ENCODE measurements around the gene LRRC10B.

GRCh38 chr11:61507962-61508861, at the start of gene LRRC10B:
- TF ChIP-seq POLR2AphosphoS5 (IDR thresholded peaks at IDR 0.05), result no peak
- no peak for TF ChIP-seq CTCF (IDR thresholded peaks at IDR 0.05)

Measured in breast epithelium (tissue), 3 donors.